Memory B cell (primary cell): Measurements from ENCODE around the gene USP48.
"Not testable (repeated sequence)": the region's sequence is repeated elsewhere in the genome, so short reads cannot be mapped to it uniquely, and the experiment has no call there.

Source experiments
- ATAC-seq: fragments of 150-1000 bp; cut with Tn5 transposase; 2 replicates; pipeline ENCODE4 v1.10.0; 2021; ENCODE audit warnings: low read depth, mild to moderate bottlenecking, moderate library complexity
- DNase-seq, 2 donors: peaks; one replicate each; pipeline ENCODE4 v3.0.0; 2022; ENCODE audit warnings: low spot score in 2 of 2
- H3K27ac Mint-ChIP-seq: one replicate; pipeline ENCODE4 v1.8.0; 2022; ENCODE audit warnings: mild to moderate bottlenecking, moderate library complexity, mixed read lengths
- H3K27me3 Mint-ChIP-seq: one replicate; pipeline ENCODE4 v1.8.0; 2022; ENCODE audit warnings: mixed read lengths
- H3K36me3 Mint-ChIP-seq: one replicate; pipeline ENCODE4 v1.8.0; 2022; ENCODE audit warnings: mild to moderate bottlenecking, mixed read lengths
- H3K4me1 Mint-ChIP-seq: one replicate; pipeline ENCODE4 v1.8.0; 2022; ENCODE audit warnings: mixed read lengths
- H3K4me3 Mint-ChIP-seq: one replicate; pipeline ENCODE4 v1.8.0; 2022; ENCODE audit warnings: mild to moderate bottlenecking, moderate library complexity, mixed read lengths
- H3K9me3 Mint-ChIP-seq: one replicate; pipeline ENCODE4 v1.8.0; 2022; ENCODE audit warnings: mixed read lengths

USP48 gene, protein sequence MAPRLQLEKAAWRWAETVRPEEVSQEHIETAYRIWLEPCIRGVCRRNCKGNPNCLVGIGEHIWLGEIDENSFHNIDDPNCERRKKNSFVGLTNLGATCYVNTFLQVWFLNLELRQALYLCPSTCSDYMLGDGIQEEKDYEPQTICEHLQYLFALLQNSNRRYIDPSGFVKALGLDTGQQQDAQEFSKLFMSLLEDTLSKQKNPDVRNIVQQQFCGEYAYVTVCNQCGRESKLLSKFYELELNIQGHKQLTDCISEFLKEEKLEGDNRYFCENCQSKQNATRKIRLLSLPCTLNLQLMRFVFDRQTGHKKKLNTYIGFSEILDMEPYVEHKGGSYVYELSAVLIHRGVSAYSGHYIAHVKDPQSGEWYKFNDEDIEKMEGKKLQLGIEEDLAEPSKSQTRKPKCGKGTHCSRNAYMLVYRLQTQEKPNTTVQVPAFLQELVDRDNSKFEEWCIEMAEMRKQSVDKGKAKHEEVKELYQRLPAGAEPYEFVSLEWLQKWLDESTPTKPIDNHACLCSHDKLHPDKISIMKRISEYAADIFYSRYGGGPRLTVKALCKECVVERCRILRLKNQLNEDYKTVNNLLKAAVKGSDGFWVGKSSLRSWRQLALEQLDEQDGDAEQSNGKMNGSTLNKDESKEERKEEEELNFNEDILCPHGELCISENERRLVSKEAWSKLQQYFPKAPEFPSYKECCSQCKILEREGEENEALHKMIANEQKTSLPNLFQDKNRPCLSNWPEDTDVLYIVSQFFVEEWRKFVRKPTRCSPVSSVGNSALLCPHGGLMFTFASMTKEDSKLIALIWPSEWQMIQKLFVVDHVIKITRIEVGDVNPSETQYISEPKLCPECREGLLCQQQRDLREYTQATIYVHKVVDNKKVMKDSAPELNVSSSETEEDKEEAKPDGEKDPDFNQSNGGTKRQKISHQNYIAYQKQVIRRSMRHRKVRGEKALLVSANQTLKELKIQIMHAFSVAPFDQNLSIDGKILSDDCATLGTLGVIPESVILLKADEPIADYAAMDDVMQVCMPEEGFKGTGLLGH

DNA sequence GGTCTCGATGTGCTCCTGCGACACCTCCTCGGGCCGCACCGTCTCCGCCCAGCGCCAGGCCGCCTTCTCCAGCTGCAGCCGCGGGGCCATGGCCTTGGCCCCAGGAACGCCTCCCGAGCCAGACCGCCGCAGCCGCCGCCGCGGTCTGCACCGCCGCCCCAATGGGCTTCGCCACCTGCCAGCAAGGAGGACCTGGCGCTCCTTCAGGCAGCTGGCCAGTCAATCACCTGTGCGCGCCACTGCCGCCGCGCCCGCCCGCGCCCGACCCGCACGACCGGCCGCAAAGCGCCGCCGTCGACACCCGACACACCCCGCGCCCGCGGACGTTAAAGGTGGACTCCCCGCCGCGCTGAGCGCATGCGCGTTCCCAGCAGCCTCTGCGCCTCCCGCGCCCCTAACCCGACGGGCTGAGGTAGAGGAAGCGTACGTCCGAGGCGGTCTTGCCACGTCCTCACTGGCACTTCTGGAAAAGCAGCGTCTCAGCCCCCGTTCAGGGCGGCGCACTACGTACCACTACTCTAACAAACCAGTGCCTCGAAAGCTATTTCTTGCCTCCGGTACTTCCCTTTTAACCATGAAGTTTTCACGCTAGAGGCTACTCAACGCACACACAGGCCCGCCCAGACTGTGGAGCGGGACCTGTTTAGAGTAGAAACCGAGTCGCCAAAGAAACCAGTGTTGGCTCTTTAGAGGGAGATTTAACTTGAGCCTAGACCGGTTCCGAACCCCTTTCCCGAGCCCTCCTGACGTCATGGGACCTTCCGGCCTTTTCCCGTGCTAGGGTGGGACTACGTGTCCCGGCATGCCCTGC, at the start of gene USP48:
USP48 (minus strand) TSS at position 282 of the 811 bp plus-strand sequence; CDS start at position 90, 192 bp downstream.
- Mint-ChIP-seq H3K4me1 (peaks cover 19% of the 10 kb centered on the region), H3K27me3 (no peaks in the 10 kb centered on the region), H3K36me3 (peaks cover 1% of the 10 kb centered on the region), H3K9me3 (no peaks in the 10 kb centered on the region), H3K27ac (peak within 1 kb of the TSS; percentile 100), H3K4me3 (peak within 1 kb of the TSS; percentile 92)
- DNase-seq: peak; percentile 94 to 95
- ATAC-seq: peak; percentile 81

DNA sequence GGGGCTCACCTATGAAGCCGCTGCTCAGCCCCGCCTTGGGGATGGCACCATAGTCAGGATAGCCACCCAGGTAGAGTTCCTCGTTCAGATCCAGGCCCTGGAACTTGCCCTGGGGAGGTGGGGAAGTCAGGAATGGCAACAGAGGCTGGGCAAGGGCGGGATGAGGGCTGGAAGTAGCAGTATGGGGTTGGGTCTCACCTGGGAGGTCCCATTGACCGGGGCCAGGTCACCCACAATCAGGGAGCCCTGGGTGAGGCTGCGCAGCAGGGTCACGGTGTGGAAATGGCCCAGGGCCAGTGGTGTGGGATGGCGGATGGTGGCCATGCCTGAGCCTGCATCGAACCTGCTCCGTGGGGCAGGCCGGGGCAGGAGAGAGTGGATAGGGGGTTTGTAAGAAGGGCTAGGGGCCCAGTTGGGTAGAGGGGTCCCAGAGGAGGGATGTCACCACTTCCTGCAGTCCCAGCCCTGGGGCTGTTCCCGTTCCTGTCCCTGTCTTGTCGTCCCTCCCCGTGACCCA, 48.6 kb upstream of the USP48 start:
- H3K36me3 Mint-ChIP-seq: peaks cover 34% of the 10 kb centered on the region
- no peaks in the 10 kb centered on the region for H3K27me3 Mint-ChIP-seq
- H3K9me3 Mint-ChIP-seq: peaks cover 13% of the 10 kb centered on the region
- H3K4me1 Mint-ChIP-seq: no peaks in the 10 kb centered on the region
- no peak overlapping the region for H3K27ac Mint-ChIP-seq
- no peak overlapping the region for H3K4me3 Mint-ChIP-seq
- ATAC-seq: no peak
- no peak for DNase-seq

DNA sequence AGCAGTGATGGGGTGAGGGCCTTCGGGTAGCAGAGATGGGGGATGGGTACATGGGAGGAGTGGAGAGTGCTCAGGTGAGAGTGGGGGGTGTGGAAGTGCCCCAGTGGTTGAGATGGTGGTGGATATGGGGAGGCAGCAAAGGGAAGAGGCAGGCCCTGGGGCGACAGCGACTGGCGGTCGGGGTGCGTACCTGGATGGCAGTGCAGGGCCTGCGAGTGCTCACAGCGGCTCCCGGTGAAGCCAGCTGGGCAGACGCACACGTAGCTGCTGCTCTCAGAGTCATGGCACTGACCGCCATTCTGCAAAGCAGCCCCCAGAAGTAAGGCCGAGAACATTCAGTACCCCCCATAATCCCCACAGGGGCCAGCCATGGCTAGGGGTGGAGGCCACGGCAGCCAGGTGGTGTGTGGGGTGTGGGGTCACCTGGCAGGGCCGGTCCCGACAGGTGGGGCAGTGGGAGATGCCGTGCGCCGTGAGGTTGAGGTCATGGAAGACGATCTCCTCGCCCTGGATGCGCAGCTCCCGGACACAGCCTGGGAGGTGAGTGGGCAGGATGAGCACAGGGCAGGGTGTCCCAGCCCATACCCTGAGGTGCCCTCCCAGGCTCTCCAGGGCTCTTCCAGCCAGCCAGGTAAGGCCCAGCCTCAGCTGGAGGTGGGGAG, 48.0 kb upstream of the USP48 start:
- Mint-ChIP-seq H3K27me3 (no peaks in the 10 kb centered on the region), H3K9me3 (peaks cover 13% of the 10 kb centered on the region), H3K36me3 (peaks cover 34% of the 10 kb centered on the region), H3K27ac (no peak overlapping the region), H3K4me1 (no peaks in the 10 kb centered on the region), H3K4me3 (no peak overlapping the region)
- ATAC-seq: no peak
- DNase-seq: no peak

DNA sequence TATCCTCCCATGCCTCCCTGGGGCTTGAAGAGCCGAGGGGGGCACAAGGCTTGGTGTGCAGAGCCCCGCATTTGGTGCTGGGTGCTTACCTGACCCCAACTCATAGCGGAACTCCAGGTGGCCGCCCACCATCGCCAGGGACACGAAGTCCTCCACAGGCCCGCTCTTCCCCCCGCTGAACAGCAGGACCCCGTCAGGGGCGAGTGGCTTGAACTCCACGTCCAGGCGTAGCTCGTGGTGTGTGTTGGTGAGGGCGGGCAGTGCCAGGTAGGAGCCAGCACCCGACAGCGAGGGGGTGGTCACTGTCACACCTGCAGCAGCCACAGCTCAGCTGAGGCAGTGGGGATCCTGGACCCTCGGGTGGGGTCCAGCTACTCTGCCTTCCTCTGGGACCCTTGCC, 46.3 kb upstream of the USP48 start:
- H3K9me3 Mint-ChIP-seq: peaks cover 7% of the 10 kb centered on the region
- DNase-seq (no peak), ATAC-seq (no peak)
- H3K27ac Mint-ChIP-seq: no peak overlapping the region
- no peaks in the 10 kb centered on the region for H3K27me3 Mint-ChIP-seq
- H3K4me3 Mint-ChIP-seq: no peak overlapping the region
- H3K4me1 Mint-ChIP-seq: no peaks in the 10 kb centered on the region
- peaks cover 22% of the 10 kb centered on the region for H3K36me3 Mint-ChIP-seq

DNA sequence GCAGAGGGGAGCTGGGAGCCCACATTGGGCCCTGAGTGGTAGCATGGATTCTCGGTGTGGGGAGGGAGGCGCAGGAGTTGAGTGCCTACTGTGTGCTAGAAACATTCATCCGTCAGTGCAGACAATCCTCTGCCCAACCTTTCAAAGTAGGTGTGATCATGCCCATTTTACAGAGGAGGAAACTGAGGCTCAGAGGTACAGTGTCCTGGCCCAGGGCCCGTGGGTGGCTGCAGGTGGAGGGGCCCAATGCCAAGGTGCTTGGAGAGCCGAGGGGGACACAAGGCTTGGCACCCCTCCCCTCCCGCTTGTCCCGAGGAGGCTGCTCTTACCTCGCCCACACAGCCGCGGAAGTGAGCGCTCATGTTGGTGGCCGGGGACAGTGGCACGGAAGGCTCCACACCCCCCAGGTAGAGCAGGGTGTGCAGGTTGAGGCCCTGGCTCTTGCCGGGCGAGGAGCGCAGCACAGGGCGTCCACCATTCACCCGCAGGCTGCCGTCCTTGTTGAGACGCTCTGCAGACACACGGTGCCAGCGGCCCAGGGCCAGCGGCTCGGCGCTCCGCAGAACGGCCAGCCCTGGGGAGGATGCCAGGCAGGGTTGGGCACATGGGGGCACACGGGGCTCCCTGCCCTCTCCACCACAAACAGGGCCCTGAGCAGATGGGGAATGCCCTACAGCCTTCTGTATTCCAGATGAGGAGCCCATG, 45.7 kb upstream of the USP48 start:
- no peaks in the 10 kb centered on the region for H3K27me3 Mint-ChIP-seq
- H3K4me3 Mint-ChIP-seq: no peak overlapping the region
- H3K36me3 Mint-ChIP-seq: peaks cover 16% of the 10 kb centered on the region
- peaks cover under 1% of the 10 kb centered on the region for H3K9me3 Mint-ChIP-seq
- no peak overlapping the region for H3K27ac Mint-ChIP-seq
- H3K4me1 Mint-ChIP-seq: peaks cover 3% of the 10 kb centered on the region
- DNase-seq (no peak), ATAC-seq (no peak)

DNA sequence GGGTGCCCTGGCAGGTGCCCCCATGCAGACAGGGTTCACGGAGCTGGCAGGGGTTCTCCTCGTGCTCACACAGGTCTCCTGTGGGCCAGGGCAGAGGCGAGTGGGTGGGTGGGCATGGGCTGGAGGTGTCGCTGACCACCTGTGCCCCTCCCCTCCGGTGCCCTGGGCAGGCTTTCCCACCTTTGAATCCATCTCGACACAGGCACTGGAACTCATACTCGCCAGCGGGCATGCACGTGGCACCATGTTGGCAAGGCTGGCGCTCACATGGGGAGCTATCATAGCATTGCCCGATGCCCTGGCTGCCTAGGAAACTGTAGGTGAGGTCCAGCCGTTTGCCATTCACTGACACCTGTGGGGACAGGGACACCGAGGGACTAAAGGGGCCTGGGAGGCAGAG, 45.1 kb upstream of the USP48 start:
- Mint-ChIP-seq H3K4me3 (no peak overlapping the region), H3K9me3 (no peaks in the 10 kb centered on the region), H3K4me1 (peaks cover 3% of the 10 kb centered on the region), H3K27ac (no peak overlapping the region), H3K27me3 (no peaks in the 10 kb centered on the region), H3K36me3 (peaks cover 12% of the 10 kb centered on the region)
- ATAC-seq (no peak), DNase-seq (no peak)

DNA sequence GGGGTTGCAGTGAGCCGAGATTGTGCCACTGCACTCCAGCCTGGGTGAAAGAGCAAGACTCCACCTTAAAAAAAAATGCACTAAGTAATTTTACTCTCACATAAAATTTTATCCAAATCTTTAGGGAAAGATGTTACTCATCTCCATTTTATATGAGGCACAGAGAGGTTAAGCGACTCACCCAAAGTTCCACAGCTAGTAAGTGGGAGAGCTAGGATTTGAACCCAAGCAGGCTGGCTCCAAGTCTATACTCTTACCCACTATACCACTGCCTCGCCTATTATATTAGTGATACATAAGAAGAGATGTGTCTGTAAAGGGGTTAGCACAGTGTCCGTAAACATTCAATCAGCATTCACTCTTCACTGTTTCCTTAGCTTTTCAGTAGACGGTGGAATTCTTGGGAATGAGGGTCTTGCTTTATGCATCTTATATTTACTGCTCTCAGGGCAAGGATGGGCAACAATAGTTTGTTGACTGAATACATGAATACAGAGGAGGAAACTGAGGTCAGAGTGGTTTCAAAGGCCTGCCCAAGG, 44.3 kb upstream of the USP48 start:
- Mint-ChIP-seq H3K27me3 (no peaks in the 10 kb centered on the region), H3K27ac (no peak overlapping the region), H3K4me1 (peaks cover 3% of the 10 kb centered on the region), H3K4me3 (no peak overlapping the region), H3K36me3 (peaks cover 9% of the 10 kb centered on the region), H3K9me3 (no peaks in the 10 kb centered on the region)
- DNase-seq (no peak), ATAC-seq (no peak)

DNA sequence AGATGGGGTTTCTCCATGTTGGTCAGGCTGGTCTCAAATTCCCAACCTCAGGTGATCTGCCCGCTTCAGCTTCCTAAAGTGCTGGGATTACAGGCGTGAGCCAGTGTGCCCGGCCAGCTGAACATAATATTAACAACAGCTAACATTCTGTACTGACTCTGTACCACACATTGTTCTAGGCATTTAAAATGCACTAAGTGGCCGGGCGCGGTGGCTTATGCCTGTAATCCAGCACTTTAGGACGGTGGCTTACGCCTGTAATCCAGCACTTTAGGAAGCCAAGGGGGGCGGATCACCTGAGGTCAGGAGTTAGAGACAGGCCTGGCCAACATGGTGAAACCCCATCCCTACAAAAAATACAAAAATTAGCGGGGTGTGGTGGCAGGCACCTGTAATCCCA, 43.7 kb upstream of the USP48 start:
- H3K27me3 Mint-ChIP-seq, H3K36me3 Mint-ChIP-seq, DNase-seq, H3K4me1 Mint-ChIP-seq, H3K9me3 Mint-ChIP-seq, ATAC-seq, H3K4me3 Mint-ChIP-seq, H3K27ac Mint-ChIP-seq: not testable (repeated sequence)

DNA sequence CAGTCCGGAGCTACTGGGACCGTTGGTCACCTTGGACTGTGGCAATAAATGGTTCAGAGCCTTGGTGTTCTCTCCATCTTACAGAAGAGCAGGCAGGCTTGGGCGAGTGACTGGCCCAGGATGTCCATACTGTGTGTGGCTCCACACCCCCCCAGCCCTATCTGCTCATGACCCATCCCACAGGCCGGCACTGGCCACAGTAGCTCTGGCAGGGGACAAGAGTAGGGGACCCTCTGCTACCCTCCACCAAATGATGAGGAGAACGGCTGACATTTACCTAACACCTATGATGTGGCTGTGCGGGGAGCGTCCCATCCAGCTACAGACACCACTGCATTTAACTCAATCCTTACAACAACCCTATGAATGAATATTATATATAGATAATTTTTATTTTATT, 42.4 kb upstream of the USP48 start:
- peaks cover 7% of the 10 kb centered on the region for H3K36me3 Mint-ChIP-seq
- ATAC-seq (no peak), DNase-seq (no peak)
- H3K27me3 Mint-ChIP-seq: no peaks in the 10 kb centered on the region
- H3K4me3 Mint-ChIP-seq: no peak overlapping the region
- H3K4me1 Mint-ChIP-seq: peaks cover 3% of the 10 kb centered on the region
- no peaks in the 10 kb centered on the region for H3K9me3 Mint-ChIP-seq
- no peak overlapping the region for H3K27ac Mint-ChIP-seq

DNA sequence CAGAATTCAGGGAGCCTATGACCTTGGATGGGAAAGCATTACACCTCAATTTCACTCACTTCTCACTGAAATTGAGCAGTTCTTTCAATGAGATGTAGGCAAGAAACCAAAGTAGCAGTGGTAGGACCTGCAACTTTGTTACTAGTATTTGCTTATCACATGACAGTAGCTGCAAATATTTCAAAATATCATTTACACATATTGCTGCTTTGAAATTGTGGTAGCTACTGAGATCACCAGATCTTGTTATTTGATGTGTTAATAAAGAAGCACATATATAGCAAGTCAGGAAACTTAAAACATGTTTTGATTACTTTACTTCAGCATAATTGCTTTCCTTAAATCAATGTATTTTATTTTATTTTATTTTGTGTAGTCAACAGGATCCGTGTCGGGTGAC, 42.0 kb upstream of the USP48 start:
- ATAC-seq: no peak
- Mint-ChIP-seq H3K4me3 (no peak overlapping the region), H3K27me3 (no peaks in the 10 kb centered on the region), H3K36me3 (peaks cover 7% of the 10 kb centered on the region), H3K9me3 (no peaks in the 10 kb centered on the region), H3K27ac (no peak overlapping the region), H3K4me1 (peaks cover 3% of the 10 kb centered on the region)
- DNase-seq: no peak

DNA sequence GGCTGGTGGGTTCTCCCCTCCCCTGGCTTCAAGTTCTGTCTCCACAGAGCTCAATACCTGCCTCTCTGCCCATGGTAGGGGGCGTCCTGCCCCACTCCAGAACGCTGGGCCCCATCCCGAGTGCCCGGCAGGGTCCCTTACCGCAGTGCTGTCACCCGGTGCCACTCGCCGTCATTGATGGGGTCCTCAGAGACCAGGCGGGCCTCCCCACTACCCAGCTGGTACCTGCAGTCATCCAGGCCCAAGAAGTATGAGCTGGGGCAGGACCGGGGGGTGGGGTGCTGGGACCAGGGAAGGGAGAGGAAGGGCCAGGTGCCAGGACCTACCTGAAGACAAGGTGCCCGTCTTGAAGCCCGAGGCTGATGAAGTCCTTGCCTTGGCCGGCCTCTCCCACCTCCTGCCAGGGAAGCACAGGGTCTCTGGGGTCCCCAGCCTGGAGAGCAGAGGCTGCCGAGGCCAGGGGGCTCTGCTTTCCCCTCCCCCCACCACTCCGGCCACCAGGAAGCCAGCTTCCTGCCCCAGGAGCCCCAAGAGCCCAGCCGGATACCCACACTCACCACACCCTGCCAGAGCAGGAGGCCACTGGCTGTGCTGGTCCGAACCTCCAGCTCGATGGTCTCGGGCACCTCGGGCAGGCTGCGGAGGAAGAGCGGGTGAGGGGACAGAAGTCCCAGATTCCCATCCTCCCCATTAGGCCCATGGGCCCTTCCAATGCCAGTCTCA, 41.2 kb upstream of the USP48 start:
- H3K4me1 Mint-ChIP-seq: peaks cover 3% of the 10 kb centered on the region
- H3K27ac Mint-ChIP-seq: no peak overlapping the region
- no peak overlapping the region for H3K4me3 Mint-ChIP-seq
- ATAC-seq (no peak), DNase-seq (no peak)
- no peaks in the 10 kb centered on the region for H3K27me3 Mint-ChIP-seq
- H3K36me3 Mint-ChIP-seq: peaks cover 7% of the 10 kb centered on the region
- no peaks in the 10 kb centered on the region for H3K9me3 Mint-ChIP-seq
